ENCODE data around the gene NUP62. TPM values are rescaled to one million over a fixed set of nuclear protein-coding genes. Genes with fewer than 3 reads are reported as not detected.

NUP62 gene
- total and polyA plus RNA-seq, 2 experiments from 2014 or later = 35.1 to 38.5 TPM

DNA sequence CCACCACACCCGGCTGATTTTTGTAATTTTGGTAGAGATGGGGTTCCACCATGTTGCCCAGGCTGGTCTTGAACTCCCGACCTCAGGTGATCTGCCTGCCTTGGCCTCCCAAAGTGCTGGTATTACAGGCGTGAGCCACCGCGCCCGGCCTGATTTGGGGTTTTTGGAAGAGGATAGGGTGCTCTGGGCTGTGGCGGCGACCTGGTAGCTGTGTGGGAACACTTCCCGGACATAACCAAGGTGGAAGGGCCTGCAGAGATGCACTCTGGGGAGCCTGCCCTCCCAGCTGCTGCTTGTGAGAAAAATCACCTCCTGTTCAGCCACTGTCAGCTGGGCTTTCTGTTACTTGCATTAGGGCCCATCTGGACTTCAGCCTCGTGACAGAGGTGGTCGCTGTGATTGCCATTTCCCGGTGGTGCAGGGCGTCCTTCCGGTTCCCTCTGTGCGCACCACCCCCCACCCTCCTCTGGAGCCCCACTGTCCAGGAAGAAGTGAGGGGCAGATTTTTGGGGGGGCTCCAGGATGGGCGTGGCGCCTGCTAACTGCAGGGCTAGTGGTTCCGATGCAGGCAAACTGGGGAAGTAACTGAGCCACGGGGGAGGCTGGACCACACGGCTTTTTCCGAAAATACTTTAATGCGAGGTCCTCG is 40.1 kb downstream of the NUP62 start:
- H3K9me3 ChIP-seq (ENCODE audit: low read depth) = no peaks in the 10 kb centered on the region
- H3K27ac ChIP-seq = no peak overlapping the region
- no peaks in the 10 kb centered on the region for H3K4me1 ChIP-seq (ENCODE audit: insufficient read depth)
- whole genome bisulfite sequencing, 2 experiments (ENCODE audit: low coverage in 1 of 2, low lambda C conversion rate in 2 of 2, missing lambda C conversion rate in 2 of 2) = 94 to 95% methylated on average over 23 of the region's 23 CpGs
- no peaks in the 10 kb centered on the region; the same call in 1 of the 2 replicates for H3K36me3 ChIP-seq (ENCODE audit: low read depth)
- H3K9me2 ChIP-seq (ENCODE audit: insufficient read depth) = no peaks in the 10 kb centered on the region
- H3F3A ChIP-seq (ENCODE audit: insufficient read depth) = no peaks in the 10 kb centered on the region
- in situ Hi-C loops (cut with MboI) = no loop called here
- no peak overlapping the region for H2AFZ ChIP-seq
- no peak for DNase-seq
- no peaks in the 10 kb centered on the region for H3K79me2 ChIP-seq (ENCODE audit: insufficient read depth)
- no peak overlapping the region for H3K4me3 ChIP-seq
- no peak overlapping the region for H3K4me2 ChIP-seq (ENCODE audit: unreplicated experiment)
- H4K20me1 ChIP-seq (ENCODE audit: insufficient read depth) = no peaks in the 10 kb centered on the region
- TF ChIP-seq EZH2 (IDR thresholded peaks at IDR 0.05; ENCODE audit: insufficient read depth, poor library complexity, severe bottlenecking) (no peak), EZH2phosphoT487 (IDR thresholded peaks at IDR 0.05; ENCODE audit: insufficient read depth, low read depth) (no peak)
- no peaks in the 10 kb centered on the region for H3K27me3 ChIP-seq (replicated peaks; ENCODE audit: insufficient read depth)
- no peak overlapping the region for H3K9ac ChIP-seq

DNA sequence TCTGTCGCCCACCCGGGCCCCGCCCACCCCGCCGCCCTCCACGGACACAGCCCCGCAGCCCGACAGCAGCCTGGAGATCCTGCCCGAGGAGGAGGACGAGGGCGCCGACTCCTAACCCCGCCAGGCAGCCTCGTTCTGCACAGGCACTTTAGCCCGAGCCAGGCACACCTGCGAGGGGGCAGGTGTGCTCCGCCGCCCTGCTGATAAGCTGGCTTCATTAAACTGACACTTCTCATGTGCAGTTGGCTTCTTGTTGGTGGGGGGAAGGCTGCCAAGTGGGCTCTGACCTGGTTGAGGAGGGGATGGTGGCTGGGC is 40.8 kb downstream of the NUP62 start:
- H3K27ac ChIP-seq = no peak overlapping the region
- no peaks in the 10 kb centered on the region for H3K27me3 ChIP-seq (replicated peaks; ENCODE audit: insufficient read depth)
- in situ Hi-C loops (cut with MboI) = no loop called here
- H3K36me3 ChIP-seq (ENCODE audit: low read depth) = peaks cover 6% of the 10 kb centered on the region; the same call in 1 of the 2 replicates
- no peak for DNase-seq
- H3K9ac ChIP-seq = no peak overlapping the region
- TF ChIP-seq EZH2 (IDR thresholded peaks at IDR 0.05; ENCODE audit: insufficient read depth, poor library complexity, severe bottlenecking) = no peak
- no peak for TF ChIP-seq EZH2phosphoT487 (IDR thresholded peaks at IDR 0.05; ENCODE audit: insufficient read depth, low read depth)
- H4K20me1 ChIP-seq (ENCODE audit: insufficient read depth) = no peaks in the 10 kb centered on the region
- H3K9me3 ChIP-seq (ENCODE audit: low read depth) = no peaks in the 10 kb centered on the region
- H3K79me2 ChIP-seq (ENCODE audit: insufficient read depth) = no peaks in the 10 kb centered on the region
- no peak overlapping the region for H2AFZ ChIP-seq
- H3K9me2 ChIP-seq (ENCODE audit: insufficient read depth) = no peaks in the 10 kb centered on the region
- H3K4me3 ChIP-seq = no peak overlapping the region
- H3K4me1 ChIP-seq (ENCODE audit: insufficient read depth) = no peaks in the 10 kb centered on the region
- H3F3A ChIP-seq (ENCODE audit: insufficient read depth) = no peaks in the 10 kb centered on the region
- H3K4me2 ChIP-seq (ENCODE audit: unreplicated experiment) = no peak overlapping the region
- WGBS, 2 experiments (ENCODE audit: low coverage in 1 of 2, low lambda C conversion rate in 2 of 2, missing lambda C conversion rate in 2 of 2) = 91 to 97% methylated on average over 14 to 18 of the region's 18 CpGs

DNA sequence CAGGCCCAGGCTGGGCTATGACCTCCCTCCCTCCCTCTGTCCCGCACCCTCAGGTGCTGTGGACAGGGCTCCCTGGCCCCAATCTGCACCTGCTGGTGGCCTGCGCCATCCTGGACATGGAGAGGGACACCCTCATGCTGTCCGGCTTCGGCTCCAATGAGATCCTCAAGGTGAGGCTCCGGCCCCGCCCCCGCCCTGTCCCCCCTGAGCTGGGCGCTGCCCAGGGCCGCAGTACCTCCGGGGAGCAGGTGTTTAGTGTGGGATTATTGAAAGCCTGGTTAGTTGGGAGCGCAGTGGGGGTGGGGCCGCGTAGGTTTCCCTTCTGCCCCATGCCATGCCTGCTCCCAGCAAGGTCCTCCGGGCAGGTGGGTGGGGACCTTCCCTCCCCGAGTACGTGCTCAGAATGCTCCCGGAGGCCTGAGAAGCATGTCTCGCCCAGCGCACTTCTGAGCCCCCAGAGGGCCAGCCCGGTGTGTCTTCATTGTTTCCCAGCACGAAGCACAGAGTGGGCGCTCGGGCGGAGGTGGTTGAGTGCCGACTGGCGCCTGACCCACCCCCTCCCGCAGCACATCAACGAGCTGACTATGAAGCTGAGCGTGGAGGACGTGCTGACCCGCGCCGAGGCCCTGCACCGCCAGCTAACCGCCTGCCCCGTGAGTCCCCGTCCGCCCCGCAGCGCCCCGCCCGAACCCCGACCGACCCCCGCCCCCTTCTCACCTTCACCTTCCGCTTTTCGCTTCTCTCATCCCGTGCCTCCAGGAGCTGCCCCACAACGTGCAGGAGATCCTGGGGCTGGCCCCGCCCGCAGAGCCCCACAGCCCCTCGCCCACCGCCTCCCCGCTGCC is 41.4 kb downstream of the NUP62 start:
- Histone ChIP-seq H3K27ac (no peak overlapping the region), H3K79me2 (ENCODE audit: insufficient read depth) (no peaks in the 10 kb centered on the region), H3K36me3 (ENCODE audit: low read depth) (peaks cover 12% of the 10 kb centered on the region; the same call in 1 of the 2 replicates), H3K4me1 (ENCODE audit: insufficient read depth) (no peaks in the 10 kb centered on the region), H4K20me1 (ENCODE audit: insufficient read depth) (no peaks in the 10 kb centered on the region), H3F3A (ENCODE audit: insufficient read depth) (no peaks in the 10 kb centered on the region), H3K4me2 (ENCODE audit: unreplicated experiment) (no peak overlapping the region), H3K9ac (no peak overlapping the region), H3K9me2 (ENCODE audit: insufficient read depth) (no peaks in the 10 kb centered on the region), H2AFZ (no peak overlapping the region), H3K9me3 (ENCODE audit: low read depth) (no peaks in the 10 kb centered on the region), H3K27me3 (replicated peaks; ENCODE audit: insufficient read depth) (no peaks in the 10 kb centered on the region), H3K4me3 (no peak overlapping the region)
- whole genome bisulfite sequencing, 2 experiments (ENCODE audit: low coverage in 1 of 2, low lambda C conversion rate in 2 of 2, missing lambda C conversion rate in 2 of 2) = 90 to 91% methylated on average over 21 to 54 of the region's 54 CpGs
- DNase-seq = no peak
- no peak for TF ChIP-seq EZH2phosphoT487 (IDR thresholded peaks at IDR 0.05; ENCODE audit: insufficient read depth, low read depth)
- no peak for TF ChIP-seq EZH2 (IDR thresholded peaks at IDR 0.05; ENCODE audit: insufficient read depth, poor library complexity, severe bottlenecking)
- in situ Hi-C loops (cut with MboI) = no loop called here

DNA sequence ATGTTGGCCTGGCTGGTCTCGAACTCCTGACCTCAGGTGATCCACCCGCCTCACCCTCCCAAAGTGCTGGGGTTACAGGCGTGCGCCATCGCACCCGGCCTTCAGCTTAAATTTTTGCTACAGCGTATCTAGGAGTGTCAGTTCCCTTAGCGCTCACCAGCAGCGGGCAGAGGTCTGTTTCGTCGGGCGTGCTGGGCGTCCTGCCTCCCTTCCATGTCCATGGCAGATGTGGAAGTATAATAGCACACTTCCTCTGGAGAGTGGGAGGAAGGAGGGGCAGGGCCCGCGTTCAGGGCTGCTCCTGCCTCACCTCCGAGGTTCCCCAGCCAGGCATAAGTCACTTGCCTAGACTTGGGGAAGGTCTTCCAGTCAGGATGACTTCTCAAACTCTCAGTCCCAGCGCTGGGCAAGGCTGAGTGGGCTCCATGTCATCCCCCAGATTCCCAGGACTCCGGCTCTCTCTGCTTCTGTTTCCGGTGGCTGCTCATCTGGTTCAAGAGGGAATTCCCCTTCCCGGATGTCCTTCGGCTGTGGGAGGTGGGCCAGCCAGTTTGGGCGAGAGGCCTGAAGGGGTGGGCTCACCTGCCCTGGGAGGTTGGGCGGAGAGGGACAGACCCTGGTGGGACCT is 42.2 kb downstream of the NUP62 start:
- no peak overlapping the region for H3K27ac ChIP-seq
- H3K4me3 ChIP-seq = no peak overlapping the region
- H3K36me3 ChIP-seq (ENCODE audit: low read depth) = peaks cover 13% of the 10 kb centered on the region; the same call in 1 of the 2 replicates
- TF ChIP-seq EZH2 (IDR thresholded peaks at IDR 0.05; ENCODE audit: insufficient read depth, poor library complexity, severe bottlenecking) = no peak
- TF ChIP-seq EZH2phosphoT487 (IDR thresholded peaks at IDR 0.05; ENCODE audit: insufficient read depth, low read depth) = no peak
- no peak overlapping the region for H3K4me2 ChIP-seq (ENCODE audit: unreplicated experiment)
- no peaks in the 10 kb centered on the region for H3K27me3 ChIP-seq (replicated peaks; ENCODE audit: insufficient read depth)
- H3K9me2 ChIP-seq (ENCODE audit: insufficient read depth) = no peaks in the 10 kb centered on the region
- no peaks in the 10 kb centered on the region for H3K9me3 ChIP-seq (ENCODE audit: low read depth)
- in situ Hi-C loops (cut with MboI) = no loop called here
- no peaks in the 10 kb centered on the region for H4K20me1 ChIP-seq (ENCODE audit: insufficient read depth)
- no peak overlapping the region for H3K9ac ChIP-seq
- no peaks in the 10 kb centered on the region for H3F3A ChIP-seq (ENCODE audit: insufficient read depth)
- no peak overlapping the region for H2AFZ ChIP-seq
- H3K79me2 ChIP-seq (ENCODE audit: insufficient read depth) = no peaks in the 10 kb centered on the region
- DNase-seq = no peak
- 83 to 87% methylated on average over 18 to 23 of the region's 23 CpGs for WGBS, 2 experiments (ENCODE audit: low coverage in 1 of 2, low lambda C conversion rate in 2 of 2, missing lambda C conversion rate in 2 of 2)
- H3K4me1 ChIP-seq (ENCODE audit: insufficient read depth) = no peaks in the 10 kb centered on the region

Data from GM23248 (cell line).